ENCODE measurements around the gene KMT2C. TPM values are rescaled to one million over a fixed set of nuclear protein-coding genes. Genes with fewer than 3 reads are reported as not detected.

Gene KMT2C
- total and polyA plus RNA-seq, 2 of the 13 experiments (the other 11 are each of a cell fraction or from before 2014, with no cell fraction given) = 7.1 to 14.4 TPM

DNA sequence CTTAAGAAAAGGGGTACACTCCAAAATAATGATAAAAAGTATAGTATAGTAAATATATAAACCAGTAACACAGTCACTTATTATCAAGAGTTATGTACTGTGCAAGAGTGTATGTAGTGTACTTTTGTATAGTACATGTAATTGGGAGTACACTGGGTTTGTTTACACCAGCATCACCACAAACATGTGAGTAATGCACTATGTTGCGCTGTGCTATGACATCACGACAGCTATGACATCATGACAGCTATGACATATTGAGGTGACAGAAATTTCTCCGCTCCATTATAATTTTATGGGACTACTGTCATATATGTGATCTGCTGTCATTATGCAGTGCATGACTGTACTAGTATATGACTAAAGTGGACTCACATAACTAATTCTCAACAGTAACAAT is 84.6 kb downstream of the KMT2C start (continued):
- peak; percentile 65 for TF ChIP-seq ATF7 (IDR thresholded peaks at IDR 0.05)
- no peak for TF ChIP-seq ATF7 (CRISPR knock-in tag; IDR thresholded peaks at IDR 0.05)
- no peak for TF ChIP-seq SUZ12 (IDR thresholded peaks at IDR 0.05; ENCODE audit: low read depth, low read length)
- TF ChIP-seq ZNF10 (CRISPR knock-in tag; IDR thresholded peaks at IDR 0.05; ENCODE audit: borderline replicate concordance, low read depth) = no peak

DNA sequence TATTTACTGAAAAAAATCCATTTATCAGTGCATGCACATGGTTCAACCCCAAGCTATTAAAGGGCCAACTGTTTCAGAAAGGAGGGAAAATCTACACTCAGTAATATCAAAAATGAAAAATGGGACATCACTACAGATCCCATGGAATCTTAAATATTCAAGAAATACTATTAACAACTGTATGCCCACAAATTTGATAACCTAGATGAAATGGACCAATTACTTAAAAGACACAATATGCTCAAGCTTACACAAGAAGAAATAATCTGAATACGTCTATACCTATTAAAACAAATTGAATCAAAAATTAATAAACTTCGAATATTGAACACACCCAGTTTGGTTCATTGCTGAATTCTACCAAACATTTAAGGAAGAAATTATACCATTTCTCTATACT is 87.9 kb downstream of the KMT2C start:
- Histone ChIP-seq H3K9ac (ENCODE audit: insufficient read depth, low read depth, low read length) (no peak overlapping the region), H4K20me1 (ENCODE audit: insufficient read depth, low read length) (no peaks in the 10 kb centered on the region; the same call in 1 of the 2 replicates), H3K27me3 (ENCODE audit: control insufficient read depth in 1 of 2, insufficient read depth in 2 of 2, low read length in 2 of 2) (no peaks in the 10 kb centered on the region), H2AFZ (ENCODE audit: low read length) (no peak overlapping the region), H3K27ac (ENCODE audit: extremely low read length, insufficient read depth, low read length) (no peak overlapping the region), H3K4me2 (ENCODE audit: low read depth, low read length) (no peak overlapping the region), H3K4me3 (replicated peaks in 1 of 3; ENCODE audit: insufficient read depth in 1 of 3, low read depth in 2 of 3, low read length in 3 of 3) (no peak overlapping the region), H3K79me2 (ENCODE audit: insufficient read depth, low read length) (peaks cover 10% of the 10 kb centered on the region), H3K9me3 (ENCODE audit: low read length) (no peaks in the 10 kb centered on the region), H3K36me3 (replicated peaks in 1 of 2; ENCODE audit: control insufficient read depth in 1 of 2, insufficient read depth in 2 of 2, low read length in 2 of 2) (0 out of 5 replicates have a peak, but pooled peaks cover 0 to 13% of the 10 kb centered on the region in 2 experiments), H3K4me1 (ENCODE audit: insufficient read depth, low read length) (peaks cover 19% of the 10 kb centered on the region)
- WGBS (ENCODE audit: low lambda C conversion rate) = 95% methylated on average over 2 of the region's 2 CpGs
- BruUV-seq (replicated peaks) = no TSS peak
- no peak for DNase-seq (ENCODE audit: low spot score)
- no peak for FAIRE-seq
- no peak for ATAC-seq
- intact Hi-C loops (cut with micrococcal nuclease; ENCODE audit: unreplicated experiment) (loop anchor here (10.0 kb wide), 1 partner anchor 117 kb away; no protein-coding TSS in a partner anchor), in situ Hi-C loops (cut with HindIII; ENCODE audit: extremely low pct_ligation_motif_present, low pct_unique_long_range_greater_than_20kb) (loop anchor here (10.0 kb wide), 1 partner anchor 357 kb away; no protein-coding TSS in a partner anchor)
- TF ChIP-seq TBX2 (CRISPR knock-in tag; IDR thresholded peaks at IDR 0.05; ENCODE audit: borderline replicate concordance) (no peak), ZNF230 (CRISPR knock-in tag; IDR thresholded peaks at IDR 0.05) (no peak), EEA1 (CRISPR knock-in tag; IDR thresholded peaks at IDR 0.05; ENCODE audit: borderline replicate concordance) (no peak), ZNF790 (CRISPR knock-in tag; IDR thresholded peaks at IDR 0.05; ENCODE audit: borderline replicate concordance) (no peak), DNMT1 (CRISPR knock-in tag; IDR thresholded peaks at IDR 0.05) (no peak), ZNF672 (CRISPR knock-in tag; IDR thresholded peaks at IDR 0.05) (no peak)
- TF ChIP-seq, protein P1, sequence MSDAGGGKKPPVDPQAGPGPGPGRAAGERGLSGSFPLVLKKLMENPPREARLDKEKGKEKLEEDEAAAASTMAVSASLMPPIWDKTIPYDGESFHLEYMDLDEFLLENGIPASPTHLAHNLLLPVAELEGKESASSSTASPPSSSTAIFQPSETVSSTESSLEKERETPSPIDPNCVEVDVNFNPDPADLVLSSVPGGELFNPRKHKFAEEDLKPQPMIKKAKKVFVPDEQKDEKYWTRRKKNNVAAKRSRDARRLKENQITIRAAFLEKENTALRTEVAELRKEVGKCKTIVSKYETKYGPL (CRISPR knock-in tag; IDR thresholded peaks at IDR 0.05) = no peak
- TF ChIP-seq, protein P2, sequence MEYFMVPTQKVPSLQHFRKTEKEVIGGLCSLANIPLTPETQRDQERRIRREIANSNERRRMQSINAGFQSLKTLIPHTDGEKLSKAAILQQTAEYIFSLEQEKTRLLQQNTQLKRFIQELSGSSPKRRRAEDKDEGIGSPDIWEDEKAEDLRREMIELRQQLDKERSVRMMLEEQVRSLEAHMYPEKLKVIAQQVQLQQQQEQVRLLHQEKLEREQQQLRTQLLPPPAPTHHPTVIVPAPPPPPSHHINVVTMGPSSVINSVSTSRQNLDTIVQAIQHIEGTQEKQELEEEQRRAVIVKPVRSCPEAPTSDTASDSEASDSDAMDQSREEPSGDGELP (IDR thresholded peaks at IDR 0.05; ENCODE audit: borderline replicate concordance, low read depth) = no peak
- TF ChIP-seq, protein P3, sequence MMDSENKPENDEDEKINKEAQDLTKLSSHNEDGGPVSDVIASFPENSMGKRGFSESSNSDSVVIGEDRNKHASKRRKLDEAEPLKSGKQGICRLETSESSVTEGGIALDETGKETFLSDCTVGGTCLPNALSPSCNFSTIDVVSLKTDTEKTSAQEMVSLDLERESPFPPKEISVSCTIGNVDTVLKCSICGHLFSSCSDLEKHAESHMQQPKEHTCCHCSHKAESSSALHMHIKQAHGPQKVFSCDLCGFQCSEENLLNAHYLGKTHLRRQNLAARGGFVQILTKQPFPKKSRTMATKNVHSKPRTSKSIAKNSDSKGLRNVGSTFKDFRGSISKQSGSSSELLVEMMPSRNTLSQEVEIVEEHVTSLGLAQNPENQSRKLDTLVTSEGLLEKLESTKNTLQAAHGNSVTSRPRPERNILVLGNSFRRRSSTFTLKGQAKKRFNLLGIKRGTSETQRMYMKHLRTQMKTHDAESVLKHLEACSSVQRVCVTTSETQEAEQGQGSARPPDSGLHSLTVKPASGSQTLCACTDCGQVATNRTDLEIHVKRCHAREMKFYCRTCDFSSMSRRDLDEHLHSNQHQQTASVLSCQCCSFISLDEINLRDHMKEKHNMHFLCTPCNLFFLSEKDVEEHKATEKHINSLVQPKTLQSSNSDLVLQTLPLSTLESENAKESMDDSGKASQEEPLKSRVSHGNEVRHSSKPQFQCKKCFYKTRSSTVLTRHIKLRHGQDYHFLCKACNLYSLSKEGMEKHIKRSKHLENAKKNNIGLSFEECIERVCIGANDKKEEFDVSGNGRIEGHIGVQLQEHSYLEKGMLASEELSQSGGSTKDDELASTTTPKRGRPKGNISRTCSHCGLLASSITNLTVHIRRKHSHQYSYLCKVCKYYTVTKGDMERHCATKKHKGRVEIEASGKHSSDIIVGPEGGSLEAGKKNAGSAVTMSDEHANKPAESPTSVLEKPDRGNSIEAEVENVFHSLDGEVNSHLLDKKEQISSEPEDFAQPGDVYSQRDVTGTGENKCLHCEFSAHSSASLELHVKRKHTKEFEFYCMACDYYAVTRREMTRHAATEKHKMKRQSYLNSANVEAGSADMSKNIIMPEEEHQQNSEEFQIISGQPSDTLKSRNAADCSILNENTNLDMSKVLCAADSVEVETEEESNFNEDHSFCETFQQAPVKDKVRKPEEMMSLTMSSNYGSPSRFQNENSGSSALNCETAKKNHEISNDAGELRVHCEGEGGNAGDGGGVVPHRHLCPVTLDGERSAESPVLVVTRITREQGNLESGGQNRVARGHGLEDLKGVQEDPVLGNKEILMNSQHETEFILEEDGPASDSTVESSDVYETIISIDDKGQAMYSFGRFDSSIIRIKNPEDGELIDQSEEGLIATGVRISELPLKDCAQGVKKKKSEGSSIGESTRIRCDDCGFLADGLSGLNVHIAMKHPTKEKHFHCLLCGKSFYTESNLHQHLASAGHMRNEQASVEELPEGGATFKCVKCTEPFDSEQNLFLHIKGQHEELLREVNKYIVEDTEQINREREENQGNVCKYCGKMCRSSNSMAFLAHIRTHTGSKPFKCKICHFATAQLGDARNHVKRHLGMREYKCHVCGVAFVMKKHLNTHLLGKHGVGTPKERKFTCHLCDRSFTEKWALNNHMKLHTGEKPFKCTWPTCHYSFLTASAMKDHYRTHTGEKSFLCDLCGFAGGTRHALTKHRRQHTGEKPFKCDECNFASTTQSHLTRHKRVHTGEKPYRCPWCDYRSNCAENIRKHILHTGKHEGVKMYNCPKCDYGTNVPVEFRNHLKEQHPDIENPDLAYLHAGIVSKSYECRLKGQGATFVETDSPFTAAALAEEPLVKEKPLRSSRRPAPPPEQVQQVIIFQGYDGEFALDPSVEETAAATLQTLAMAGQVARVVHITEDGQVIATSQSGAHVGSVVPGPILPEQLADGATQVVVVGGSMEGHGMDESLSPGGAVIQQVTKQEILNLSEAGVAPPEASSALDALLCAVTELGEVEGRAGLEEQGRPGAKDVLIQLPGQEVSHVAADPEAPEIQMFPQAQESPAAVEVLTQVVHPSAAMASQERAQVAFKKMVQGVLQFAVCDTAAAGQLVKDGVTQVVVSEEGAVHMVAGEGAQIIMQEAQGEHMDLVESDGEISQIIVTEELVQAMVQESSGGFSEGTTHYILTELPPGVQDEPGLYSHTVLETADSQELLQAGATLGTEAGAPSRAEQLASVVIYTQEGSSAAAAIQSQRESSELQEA (CRISPR knock-in tag; IDR thresholded peaks at IDR 0.05; ENCODE audit: not compliant biosample characterization) = no peak
- ChIA-PET POLR2A (no interaction called here), CTCF (ENCODE audit: low intra/inter-chr PET ratio, low total read pairs) (no interaction called here)
